MG63 (cell line): Measurements from ENCODE around the gene NUF2. TPM values are rescaled to one million over a fixed set of nuclear protein-coding genes. Genes with fewer than 3 reads are reported as not detected.
A peak's percentile ranks its signal among the peaks of the same experiment; 100 is the strongest.
"Not testable (repeated sequence)": the region's sequence is repeated elsewhere in the genome, so short reads cannot be mapped to it uniquely, and the experiment has no call there.

ENCODE experiments used
- DNase-seq: peaks from one replicate; pipeline ENCODE4 v3.0.0-alpha.2; 2020
- H3K27me3 ChIP-seq: fragments of 250-450 bp; sonication (Bioruptor Pico); 2 replicates; pipeline ENCODE4 v1.5.1; 2020; ENCODE audit warnings: mild to moderate bottlenecking, moderate library complexity
- H3K36me3 ChIP-seq: fragments of 250-450 bp; sonication (Bioruptor Pico); 2 replicates; pipeline ENCODE4 v1.5.1; 2020; ENCODE audit warnings: mild to moderate bottlenecking, moderate library complexity
- H3K4me3 ChIP-seq: fragments of 250-450 bp; sonication (Bioruptor Pico); 2 replicates; pipeline ENCODE4 v1.5.1; 2020; ENCODE audit warnings: mild to moderate bottlenecking, moderate library complexity
- H3K9me3 ChIP-seq: fragments of 250-450 bp; sonication (Bioruptor Pico); 2 replicates; pipeline ENCODE4 v1.5.1; 2020; ENCODE audit warnings: mild to moderate bottlenecking, moderate library complexity
- total RNA-seq: library from RNA; depleted of rRNA; stranded (reverse); fragments of >200 nt; shearing (Covaris generic); gene quantifications from 2 replicates; pipeline ENCODE4 v1.2.3, GENCODE V29; 2014; ENCODE audit warnings: low replicate concordance

The NUF2 gene
- total RNA-seq, 1 experiment from 2014 or later = 26.9 TPM

DNA sequence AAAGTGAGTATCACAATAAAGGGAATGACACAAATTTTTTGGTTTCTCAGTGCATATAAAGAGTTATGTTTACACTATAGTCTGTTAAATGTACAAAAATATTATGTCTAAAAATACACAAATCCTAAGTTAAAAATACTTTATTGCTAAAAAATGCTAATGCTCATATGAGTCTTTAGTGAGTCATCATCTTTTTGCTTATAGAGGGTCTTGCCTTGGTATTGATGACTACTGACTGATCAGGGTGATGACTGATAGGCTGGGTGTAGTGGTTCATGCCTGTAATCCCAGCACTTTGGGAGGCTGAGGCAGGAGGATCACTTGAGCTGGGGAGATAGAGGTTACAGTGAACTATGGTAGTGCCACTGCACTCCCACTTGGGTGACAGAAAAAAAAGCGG lies 12.9 kb upstream of the NUF2 start:
- Histone ChIP-seq H3K4me3 (no peak overlapping the region), H3K9me3 (no peaks in the 10 kb centered on the region), H3K36me3 (no peaks in the 10 kb centered on the region; the same call in 1 of the 2 replicates), H3K27me3 (no peaks in the 10 kb centered on the region)
- DNase-seq = no peak

DNA sequence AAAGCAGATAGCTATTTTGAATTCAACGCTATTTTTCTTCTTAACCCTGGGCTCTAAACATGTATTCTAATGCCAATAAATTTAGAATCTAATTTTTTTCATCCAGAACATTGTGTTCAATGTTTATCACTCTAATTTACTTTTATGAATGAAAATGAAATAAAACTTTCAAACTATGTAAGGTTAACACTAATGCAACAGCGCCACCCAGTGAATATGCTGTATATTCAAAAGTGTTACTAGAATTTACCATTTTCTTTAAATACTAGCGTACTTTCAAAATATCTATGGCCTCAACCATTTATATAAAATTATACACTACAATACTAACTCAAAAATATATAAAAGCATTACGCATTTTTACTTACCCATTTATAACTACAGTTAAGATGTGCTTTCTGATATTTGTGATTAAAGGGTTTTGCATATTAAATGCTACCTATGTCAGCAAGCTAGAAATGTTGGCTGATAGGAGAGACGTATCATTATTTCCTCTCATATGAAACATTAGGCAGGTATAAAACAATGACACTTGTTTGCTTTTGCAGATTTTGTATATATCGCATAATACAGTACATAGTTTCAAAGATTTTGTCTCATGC lies 5.9 kb upstream of the NUF2 start:
- Histone ChIP-seq H3K36me3 (peaks cover 14% of the 10 kb centered on the region), H3K27me3 (no peaks in the 10 kb centered on the region), H3K9me3 (no peaks in the 10 kb centered on the region), H3K4me3 (no peak overlapping the region)
- no peak for DNase-seq

DNA sequence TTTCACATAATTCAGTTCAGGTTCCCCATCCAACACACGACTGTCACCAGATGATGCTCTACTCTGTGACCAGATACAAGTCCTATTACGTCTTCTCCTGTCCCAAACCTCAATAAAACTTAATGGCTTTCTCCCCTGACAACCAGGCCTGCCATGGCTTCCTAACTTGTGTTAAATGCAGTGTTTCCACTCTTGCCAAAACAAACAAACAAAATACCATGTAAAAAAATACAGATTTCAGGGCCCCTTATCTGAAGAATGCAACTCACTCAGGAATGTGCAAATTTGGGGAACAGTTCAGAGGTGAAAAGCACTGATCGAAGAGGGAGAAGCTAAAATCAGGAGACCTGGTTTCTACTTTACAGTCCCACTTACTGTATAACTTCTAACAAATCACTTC lies 863 bp upstream of the NUF2 start:
- Histone ChIP-seq H3K9me3 (no peaks in the 10 kb centered on the region), H3K4me3 (peak overlapping the region; percentile 73), H3K36me3 (peaks cover 30% of the 10 kb centered on the region), H3K27me3 (no peaks in the 10 kb centered on the region)
- no peak for DNase-seq

DNA sequence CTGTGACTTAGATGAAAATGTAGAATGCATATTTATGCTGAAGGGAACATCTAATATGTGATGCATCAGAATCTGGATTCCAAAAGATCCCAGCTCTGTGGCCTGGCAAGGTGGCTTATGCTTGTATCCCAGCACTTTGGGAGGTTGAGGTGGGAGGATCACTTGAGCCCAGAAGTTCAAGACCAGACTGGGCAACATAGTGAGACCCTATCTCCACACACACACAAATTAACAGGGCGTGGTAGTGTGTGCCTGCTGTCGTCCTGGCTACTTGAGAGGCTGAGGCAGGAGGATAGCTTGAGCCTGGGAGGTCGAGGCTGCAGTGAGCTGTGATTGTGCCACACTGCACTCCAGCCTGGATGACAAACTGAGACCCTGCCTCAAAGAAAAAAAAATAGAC lies 1.6 kb downstream of the NUF2 start:
- peak overlapping the region; percentile 73 for H3K4me3 ChIP-seq
- not testable (repeated sequence) for H3K9me3 ChIP-seq, H3K27me3 ChIP-seq, DNase-seq
- peaks cover 46% of the 10 kb centered on the region for H3K36me3 ChIP-seq

DNA sequence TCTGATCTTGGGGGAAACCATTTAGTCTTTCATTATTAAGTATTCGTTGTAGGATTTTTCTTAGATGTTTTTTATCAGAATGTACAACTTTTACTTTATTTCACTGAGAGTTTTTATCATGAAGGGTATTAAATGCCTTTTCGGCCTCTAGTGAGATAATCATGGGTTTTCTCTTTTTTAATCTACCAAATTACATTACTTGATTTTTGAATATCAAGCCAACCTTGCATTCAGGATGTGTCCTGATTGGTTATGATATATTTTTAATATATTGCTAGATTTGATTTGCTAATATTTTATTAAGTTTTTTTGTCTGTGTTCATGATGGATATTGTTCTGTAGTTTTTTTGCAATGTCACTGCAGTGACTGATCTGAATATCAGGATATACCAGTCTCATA lies 9.4 kb downstream of the NUF2 start:
- Histone ChIP-seq H3K9me3 (peaks cover 35% of the 10 kb centered on the region), H3K27me3 (no peaks in the 10 kb centered on the region), H3K4me3 (no peak overlapping the region), H3K36me3 (peaks cover 90% of the 10 kb centered on the region)
- no peak for DNase-seq

DNA sequence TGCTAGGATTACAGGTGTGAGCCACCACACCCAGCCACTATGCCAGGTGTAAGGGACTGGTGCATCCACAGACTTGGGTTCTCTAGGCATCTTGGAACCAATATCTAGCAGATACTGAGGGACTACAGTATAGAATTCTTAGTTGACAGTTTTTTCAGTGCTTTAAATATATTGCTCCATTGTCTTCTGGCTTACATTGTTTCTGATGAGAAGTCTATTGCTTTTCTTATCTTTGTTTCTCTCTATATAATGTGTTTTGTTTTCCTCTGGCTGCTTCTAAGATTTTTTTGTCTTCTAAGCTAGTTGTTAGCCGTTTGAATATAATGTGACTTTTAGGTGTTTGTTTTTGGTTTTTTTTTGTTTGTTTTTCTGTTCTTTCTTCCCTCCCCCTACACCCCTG lies 13.5 kb downstream of the NUF2 start:
- H3K4me3 ChIP-seq = no peak overlapping the region
- H3K27me3 ChIP-seq = no peaks in the 10 kb centered on the region
- no peak for DNase-seq
- peaks cover 34% of the 10 kb centered on the region for H3K9me3 ChIP-seq
- peaks cover 90% of the 10 kb centered on the region for H3K36me3 ChIP-seq

DNA sequence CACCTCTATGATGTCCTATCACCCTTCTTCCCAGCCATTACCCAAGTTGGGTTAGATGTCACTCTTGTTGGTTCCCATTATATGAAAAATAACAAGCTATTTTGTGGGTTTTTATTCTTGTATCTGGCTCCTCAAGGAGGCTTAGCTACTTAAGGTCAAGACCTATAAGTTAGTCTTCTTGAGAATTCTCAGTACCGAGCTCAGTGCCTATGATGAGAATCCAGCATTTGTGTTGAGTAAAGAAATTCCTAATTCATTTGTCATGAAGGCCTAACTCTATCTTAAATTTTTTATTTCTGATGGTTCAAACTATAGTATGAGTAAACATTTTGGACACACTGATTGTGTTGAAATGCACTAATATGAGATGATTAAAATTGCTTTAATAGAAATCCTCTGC lies 15.9 kb downstream of the NUF2 start:
- DNase-seq = no peak

DNA sequence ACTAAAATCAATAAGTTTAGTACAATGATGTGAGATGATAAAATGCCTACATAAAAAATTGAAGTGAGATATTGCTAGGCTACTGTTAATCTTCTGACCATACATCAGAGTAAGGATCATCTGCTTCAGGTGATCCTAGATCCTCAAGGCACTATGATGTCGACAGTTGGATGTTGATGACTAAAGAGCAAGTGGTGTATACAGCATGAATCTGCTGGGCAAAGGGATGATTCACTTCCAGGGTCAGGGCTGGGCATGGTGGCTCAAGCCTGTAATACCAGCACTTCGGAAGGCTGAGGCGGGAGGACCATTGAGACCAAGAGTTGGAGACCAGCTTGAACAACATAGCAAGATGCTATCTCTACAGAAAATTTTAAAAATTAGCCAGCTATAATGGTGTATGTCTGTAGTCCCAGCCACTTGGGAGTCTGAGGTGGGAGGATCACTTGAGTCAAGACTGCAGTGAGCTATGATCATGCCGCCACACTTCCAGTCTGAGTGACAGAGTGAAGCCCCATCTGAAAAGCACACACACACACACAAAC lies 24.6 kb downstream of the NUF2 start:
- DNase-seq = no peak
- Histone ChIP-seq H3K27me3 (no peaks in the 10 kb centered on the region), H3K36me3 (peaks cover 73% of the 10 kb centered on the region), H3K4me3 (no peak overlapping the region), H3K9me3 (no peaks in the 10 kb centered on the region)

More for the DNA sequence above, 15.9 kb downstream of the NUF2 start:
- Histone ChIP-seq H3K27me3 (no peaks in the 10 kb centered on the region), H3K36me3 (peaks cover 83% of the 10 kb centered on the region), H3K4me3 (no peak overlapping the region), H3K9me3 (peaks cover 24% of the 10 kb centered on the region)

DNA sequence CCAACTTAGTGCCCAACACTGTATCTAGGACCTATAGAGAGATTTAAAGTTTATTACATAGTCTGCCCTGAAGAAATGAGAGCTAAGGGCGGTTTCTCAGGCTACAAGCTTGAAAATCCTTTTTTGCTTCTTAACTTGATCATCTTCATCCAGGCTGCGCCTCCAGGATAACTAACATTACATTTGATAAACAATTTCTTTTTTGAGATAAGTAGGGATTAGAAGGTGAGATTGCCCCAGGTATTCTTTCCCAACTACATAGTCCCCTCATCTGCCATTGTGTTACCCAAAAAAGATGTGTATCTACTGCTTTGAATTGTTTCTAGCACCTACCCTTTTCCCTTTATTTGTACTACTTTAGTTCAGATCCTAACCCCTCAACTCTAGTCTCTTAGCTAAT lies 25.4 kb downstream of the NUF2 start:
- no peak for DNase-seq
- no peak overlapping the region for H3K4me3 ChIP-seq
- H3K27me3 ChIP-seq = no peaks in the 10 kb centered on the region
- no peaks in the 10 kb centered on the region for H3K9me3 ChIP-seq
- H3K36me3 ChIP-seq = peaks cover 76% of the 10 kb centered on the region

DNA sequence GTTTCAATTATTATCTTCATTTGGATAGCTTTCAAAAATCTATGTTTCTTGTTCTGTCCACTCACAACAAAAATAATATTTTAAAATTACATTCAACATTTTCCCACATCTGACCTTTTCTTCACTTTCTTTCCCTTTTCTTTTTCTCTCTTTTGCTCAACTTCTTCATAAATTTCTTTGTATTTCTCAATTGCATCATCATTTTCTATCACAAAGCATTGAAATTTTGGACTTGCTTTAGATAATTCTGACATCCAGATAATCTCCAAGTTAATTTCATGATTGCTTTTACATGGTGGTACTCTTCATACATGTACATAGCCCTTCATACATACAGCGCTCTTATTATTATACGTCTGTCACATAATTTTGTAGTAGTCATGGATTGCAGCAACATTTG lies 30.2 kb downstream of the NUF2 start:
- peaks cover 65% of the 10 kb centered on the region for H3K36me3 ChIP-seq
- H3K4me3 ChIP-seq = no peak overlapping the region
- no peak for DNase-seq
- no peaks in the 10 kb centered on the region for H3K9me3 ChIP-seq
- no peaks in the 10 kb centered on the region for H3K27me3 ChIP-seq

DNA sequence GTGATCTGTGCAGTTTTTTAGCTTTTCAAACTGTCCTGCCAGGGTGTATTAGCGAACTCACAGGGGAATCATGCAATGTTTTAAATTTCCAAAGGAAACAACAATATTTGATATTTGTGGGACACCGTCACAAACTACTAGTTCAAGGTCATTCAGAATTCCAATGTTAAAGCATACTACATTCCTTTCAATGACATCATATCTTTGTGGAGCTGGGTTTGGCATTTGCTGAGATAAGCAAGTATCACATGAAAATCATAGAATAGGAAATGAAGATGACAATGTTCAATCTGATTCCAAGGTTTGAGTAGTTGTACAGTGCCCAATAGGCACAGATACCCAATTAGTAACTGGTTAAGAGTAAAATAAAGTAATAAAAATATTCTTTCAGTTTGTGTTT lies 35.6 kb downstream of the NUF2 start:
- no peak for DNase-seq

DNA sequence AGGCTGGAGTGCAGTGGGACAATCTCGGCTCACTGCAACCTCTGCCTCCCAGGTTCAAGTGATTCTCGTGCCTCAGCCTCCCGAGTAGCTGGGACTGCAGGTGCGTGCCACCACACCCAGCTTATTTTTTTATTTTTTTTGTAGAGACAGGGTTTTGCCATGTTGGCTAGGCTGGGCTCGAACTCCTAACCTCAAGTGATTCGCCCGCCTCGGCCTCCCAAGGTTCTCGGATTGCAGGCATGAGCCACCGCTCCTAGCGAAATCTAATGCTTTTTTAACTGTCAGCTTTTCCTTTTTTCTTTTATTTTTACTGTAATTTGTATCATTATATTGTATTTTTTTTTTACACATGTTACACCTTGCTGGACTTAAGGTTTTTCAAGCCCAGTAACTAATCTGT lies 36.4 kb downstream of the NUF2 start:
- H3K36me3 ChIP-seq = peaks cover 18% of the 10 kb centered on the region
- H3K9me3 ChIP-seq, H3K4me3 ChIP-seq, H3K27me3 ChIP-seq, DNase-seq: not testable (repeated sequence)

More for the DNA sequence above, 35.6 kb downstream of the NUF2 start:
- no peaks in the 10 kb centered on the region for H3K9me3 ChIP-seq
- H3K27me3 ChIP-seq = peaks cover 6% of the 10 kb centered on the region; the same call in 1 of the 2 replicates
- peaks cover 23% of the 10 kb centered on the region for H3K36me3 ChIP-seq
- no peak overlapping the region for H3K4me3 ChIP-seq

DNA sequence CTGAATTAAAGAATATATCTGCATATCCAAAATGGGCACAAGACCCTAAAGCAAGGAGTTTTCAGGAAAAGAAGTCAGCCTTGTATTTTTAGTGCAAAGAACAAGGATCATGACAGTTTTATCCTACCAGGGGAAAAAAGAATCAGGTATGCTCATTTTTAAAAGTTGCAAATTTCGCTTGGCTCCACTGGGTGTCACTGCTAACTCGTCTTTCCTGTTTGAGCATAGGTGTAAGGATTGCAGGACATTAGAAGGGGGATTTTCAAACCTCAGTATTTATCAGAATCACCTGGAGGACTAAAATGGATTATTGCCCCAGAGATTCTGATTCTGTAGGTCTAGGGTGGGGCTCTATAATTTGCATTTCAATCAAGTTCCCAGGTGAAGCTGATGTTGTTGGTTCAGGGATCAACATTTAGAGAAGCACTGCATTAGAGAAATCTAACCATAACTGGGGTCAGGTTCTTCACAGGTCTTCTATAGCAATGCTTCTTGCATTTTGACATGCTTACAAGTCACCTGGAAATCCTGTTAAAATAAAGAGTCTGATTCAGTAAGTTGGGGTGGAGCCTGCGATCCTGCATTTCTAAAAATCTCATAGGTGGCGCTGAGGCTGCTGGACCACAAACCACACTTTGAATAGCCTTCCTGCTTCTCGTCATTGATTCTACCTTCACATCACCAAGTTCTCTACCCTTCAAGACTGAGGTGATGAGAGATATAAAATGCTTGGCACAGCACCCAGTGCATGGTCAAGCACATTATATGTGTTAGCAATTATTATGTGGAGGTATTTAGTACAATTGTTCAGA lies 39.6 kb downstream of the NUF2 start:
- DNase-seq = no peak
- H3K27me3 ChIP-seq = peaks cover 9% of the 10 kb centered on the region; the same call in 1 of the 2 replicates
- no peak overlapping the region for H3K4me3 ChIP-seq
- H3K36me3 ChIP-seq = 0 out of 2 replicates have a peak, but pooled peaks cover 2% of the 10 kb centered on the region
- H3K9me3 ChIP-seq = no peaks in the 10 kb centered on the region

DNA sequence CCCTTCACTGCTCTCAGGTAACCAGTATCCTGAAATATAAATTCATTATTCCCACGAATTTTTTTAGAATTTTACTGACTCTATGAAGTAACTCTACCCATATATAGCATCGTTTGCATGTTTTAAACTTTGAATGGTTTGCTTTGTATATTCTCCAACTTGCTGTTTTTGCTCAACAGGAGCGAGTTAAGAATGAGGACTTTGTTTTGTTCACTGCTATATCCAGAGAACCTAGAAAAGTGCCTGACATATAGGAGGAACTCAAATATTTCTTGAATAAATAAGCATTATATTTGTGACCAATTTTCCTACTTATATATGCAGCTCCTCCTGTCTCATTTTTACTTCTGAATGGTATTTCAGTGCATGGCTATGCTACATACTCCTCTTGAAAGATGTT lies 43.4 kb downstream of the NUF2 start:
- Histone ChIP-seq H3K27me3 (peaks cover 14% of the 10 kb centered on the region), H3K36me3 (no peaks in the 10 kb centered on the region), H3K9me3 (no peaks in the 10 kb centered on the region), H3K4me3 (no peak overlapping the region)
- no peak for DNase-seq

DNA sequence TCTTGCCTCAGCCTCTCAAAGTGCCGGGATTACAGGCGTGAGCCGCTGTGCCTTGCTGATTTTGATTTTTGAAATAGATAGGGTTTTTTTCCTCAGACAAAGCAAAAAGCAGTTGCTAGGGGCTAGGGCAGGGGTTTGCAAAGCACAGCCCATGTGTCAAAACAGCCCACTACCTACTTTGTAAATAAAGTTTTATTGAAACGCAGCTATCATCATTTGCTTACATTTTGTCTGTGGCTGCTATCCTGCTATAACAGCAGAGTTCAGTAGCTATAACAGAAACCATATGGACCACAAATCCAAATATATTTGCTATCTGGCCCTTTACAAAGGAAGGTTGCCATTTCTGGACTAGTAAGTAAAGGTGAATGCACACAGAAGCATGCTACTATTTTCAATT lies 44.8 kb downstream of the NUF2 start:
- H3K36me3 ChIP-seq = no peaks in the 10 kb centered on the region
- no peak for DNase-seq
- H3K4me3 ChIP-seq = no peak overlapping the region
- peaks cover 14% of the 10 kb centered on the region for H3K27me3 ChIP-seq
- H3K9me3 ChIP-seq = no peaks in the 10 kb centered on the region

DNA sequence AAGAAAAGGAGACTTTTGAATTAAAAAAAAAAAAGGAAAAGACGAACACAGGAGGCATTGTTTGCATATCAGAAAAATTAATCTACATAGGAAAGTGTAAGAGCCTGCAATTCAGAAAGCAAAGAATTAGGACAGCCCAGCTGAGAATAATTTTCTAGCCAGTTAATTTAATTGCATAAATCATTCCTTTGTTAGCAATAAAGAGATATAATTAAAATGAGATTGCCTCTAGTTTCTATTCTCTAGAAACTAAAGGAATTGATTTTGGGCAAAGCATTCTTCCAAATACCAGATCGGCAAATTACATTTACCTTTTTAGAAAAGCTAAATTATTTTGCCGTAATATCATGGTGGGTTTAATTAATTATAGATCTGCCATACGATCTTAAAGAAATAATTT lies 46.0 kb downstream of the NUF2 start:
- peaks cover 8% of the 10 kb centered on the region for H3K27me3 ChIP-seq
- no peak overlapping the region for H3K4me3 ChIP-seq
- DNase-seq = no peak

DNA sequence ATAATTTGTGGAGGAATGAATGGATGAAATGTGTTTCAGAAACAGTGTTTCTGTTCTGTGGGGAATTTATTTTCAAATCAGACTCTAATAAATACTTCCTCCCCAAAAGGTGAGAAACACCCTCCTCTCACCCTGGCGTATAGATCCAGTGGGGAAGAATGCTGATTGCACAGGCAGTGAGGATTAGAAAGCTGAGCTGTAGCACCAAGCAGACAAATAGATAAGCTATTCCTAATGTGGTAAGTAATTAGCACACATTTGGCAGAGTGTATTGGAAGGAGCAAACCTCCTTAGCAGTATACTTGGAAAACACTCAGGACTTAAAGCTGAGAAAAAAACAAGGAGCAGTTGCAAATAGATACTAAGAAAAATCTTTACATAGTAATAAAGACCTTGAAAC lies 50.8 kb downstream of the NUF2 start:
- Histone ChIP-seq H3K4me3 (no peak overlapping the region), H3K27me3 (peaks cover 8% of the 10 kb centered on the region), H3K36me3 (no peaks in the 10 kb centered on the region), H3K9me3 (no peaks in the 10 kb centered on the region)
- no peak for DNase-seq

More for the DNA sequence above, 46.0 kb downstream of the NUF2 start:
- H3K9me3 ChIP-seq = no peaks in the 10 kb centered on the region
- H3K36me3 ChIP-seq = no peaks in the 10 kb centered on the region

DNA sequence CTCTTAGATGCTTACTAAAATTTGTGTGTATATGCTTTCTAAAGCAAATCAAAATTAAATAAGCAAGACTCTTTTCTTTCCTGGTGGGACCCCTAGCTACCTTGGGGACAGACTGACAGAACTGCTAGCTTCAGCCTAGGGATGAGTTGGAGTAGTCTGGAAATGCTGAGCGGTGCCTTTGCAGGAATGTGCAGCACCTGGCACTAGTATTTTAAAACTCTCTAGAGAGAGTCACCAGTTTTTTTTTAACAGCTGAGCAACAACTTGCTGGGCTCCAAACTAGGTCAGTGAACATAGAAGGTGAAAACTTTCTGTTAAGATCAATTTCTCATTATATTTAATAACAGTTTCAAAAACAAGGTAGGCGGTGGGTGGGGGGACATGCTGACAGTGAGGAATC lies 56.8 kb downstream of the NUF2 start:
- Histone ChIP-seq H3K27me3 (no peaks in the 10 kb centered on the region), H3K36me3 (no peaks in the 10 kb centered on the region), H3K4me3 (no peak overlapping the region), H3K9me3 (no peaks in the 10 kb centered on the region)
- no peak for DNase-seq
